ENCODE data around the gene ANKRD17.

GRCh38 chr4:73247100-73247499 lies 11.5 kb downstream of the ANKRD17 start:
- TF ChIP-seq CTCF (IDR thresholded peaks at IDR 0.05) (no peak), POLR2A (IDR thresholded peaks at IDR 0.05) (no peak), EP300 (IDR thresholded peaks at IDR 0.05) (no peak)
